ENCODE data around the gene C9orf85.

Gene C9orf85

DNA sequence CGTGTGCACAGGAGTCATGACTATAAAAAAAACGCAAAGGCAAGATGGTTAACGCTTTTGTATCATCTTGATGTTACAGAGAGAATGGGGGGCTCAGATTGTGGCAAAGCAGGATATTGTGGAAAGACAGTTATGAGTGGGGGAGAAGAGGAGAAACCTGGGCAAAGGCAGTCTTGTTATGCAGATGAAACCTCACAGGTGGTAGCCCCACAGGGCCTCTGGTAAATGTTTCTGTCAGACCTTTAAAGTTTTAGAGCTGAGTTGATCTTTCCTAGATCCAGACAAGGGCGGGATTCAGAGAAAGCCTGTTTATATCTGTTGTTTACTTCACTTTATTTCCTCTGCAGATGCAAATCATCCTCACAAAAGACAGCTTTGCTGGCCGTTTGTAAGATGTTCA, 55.2 kb downstream of the C9orf85 start:
- peak; percentile 48 for DNase-seq (ENCODE audit: low read depth, low spot score)
- Histone ChIP-seq H3K9ac (ENCODE audit: insufficient read length, low read depth) (no peak overlapping the region), H3K4me3 (ENCODE audit: insufficient read length, low read depth) (no peak overlapping the region)

DNA sequence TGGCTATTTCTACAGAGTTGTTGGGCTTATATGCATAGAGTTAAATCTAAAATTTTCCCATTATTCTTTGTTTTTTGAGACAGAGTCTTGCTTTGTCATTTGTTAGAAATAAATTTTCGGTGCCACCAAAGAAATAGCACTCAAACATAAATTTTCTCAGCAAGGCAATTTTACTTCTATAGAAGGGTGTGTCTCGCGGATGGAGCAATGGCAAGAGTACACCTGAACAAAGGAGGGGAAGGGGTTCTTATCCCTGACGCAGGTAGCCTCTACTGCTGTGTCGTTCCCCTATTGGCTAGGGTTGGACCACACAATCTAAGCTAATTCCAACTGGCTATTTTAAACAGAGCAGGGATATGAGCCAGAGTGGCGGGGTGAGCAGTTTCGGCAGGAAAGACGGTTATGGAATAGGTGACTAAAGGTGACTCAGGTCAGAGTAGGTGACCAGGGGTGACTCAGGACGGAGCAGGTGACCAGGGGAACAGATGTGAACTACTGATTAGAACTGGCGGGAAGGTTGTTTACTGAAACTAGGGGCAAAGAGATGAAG, 57.2 kb downstream of the C9orf85 start:
- Histone ChIP-seq H3K4me3 (ENCODE audit: insufficient read length, low read depth) (no peak overlapping the region), H3K27me3 (ENCODE audit: insufficient read depth, insufficient read length) (no peaks in the 10 kb centered on the region), H3K4me1 (ENCODE audit: insufficient read depth, insufficient read length) (no peaks in the 10 kb centered on the region), H3K9me3 (ENCODE audit: insufficient read depth, low read length) (peaks cover 23% of the 10 kb centered on the region), H3K36me3 (ENCODE audit: insufficient read depth, insufficient read length, low read length) (peaks cover 23% of the 10 kb centered on the region), H3K9ac (ENCODE audit: insufficient read length, low read depth) (no peak overlapping the region)
- DNase-seq (ENCODE audit: low read depth, low spot score): no peak
- TF ChIP-seq ZNF274 (IDR thresholded peaks at IDR 0.05; ENCODE audit: low read depth, low read length) (no peak), SUZ12 (IDR thresholded peaks at IDR 0.05; ENCODE audit: extremely low read depth, insufficient read depth, insufficient read length) (no peak), YY1 (IDR thresholded peaks at IDR 0.05; ENCODE audit: insufficient read depth, insufficient read length) (no peak)

More for the DNA sequence above, 55.2 kb downstream of the C9orf85 start:
- Histone ChIP-seq H3K27me3 (ENCODE audit: insufficient read depth, insufficient read length) (no peaks in the 10 kb centered on the region), H3K9me3 (ENCODE audit: insufficient read depth, low read length) (peaks cover 23% of the 10 kb centered on the region), H3K36me3 (ENCODE audit: insufficient read depth, insufficient read length, low read length) (peaks cover 10% of the 10 kb centered on the region), H3K4me1 (ENCODE audit: insufficient read depth, insufficient read length) (no peaks in the 10 kb centered on the region)
- no peak for TF ChIP-seq ZNF274 (IDR thresholded peaks at IDR 0.05; ENCODE audit: low read depth, low read length)
- no peak for TF ChIP-seq SUZ12 (IDR thresholded peaks at IDR 0.05; ENCODE audit: extremely low read depth, insufficient read depth, insufficient read length)
- TF ChIP-seq YY1 (IDR thresholded peaks at IDR 0.05; ENCODE audit: insufficient read depth, insufficient read length): no peak

DNA sequence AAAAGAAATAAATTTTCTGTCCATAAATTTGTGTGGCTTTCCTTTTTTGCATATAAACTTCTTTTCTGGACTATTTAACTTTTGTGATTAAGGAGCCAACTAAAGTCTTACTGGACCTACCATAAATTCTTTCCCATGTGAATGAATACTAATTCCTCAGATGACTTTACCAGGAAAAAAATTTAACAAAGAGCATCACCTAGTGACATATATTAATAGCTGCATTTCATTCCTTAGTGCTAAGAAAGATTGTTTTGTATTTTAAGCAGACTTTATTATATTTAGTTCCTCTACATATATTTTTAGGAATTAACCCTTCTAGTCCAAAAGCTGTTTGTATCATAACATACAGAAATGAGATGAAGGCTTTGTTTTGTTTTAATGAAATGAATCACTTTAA, 64.4 kb downstream of the C9orf85 start:
- H3K9ac ChIP-seq (ENCODE audit: insufficient read length, low read depth): no peak overlapping the region
- peaks cover 18% of the 10 kb centered on the region for H3K36me3 ChIP-seq (ENCODE audit: insufficient read depth, insufficient read length, low read length)
- H3K4me3 ChIP-seq (ENCODE audit: insufficient read length, low read depth): no peak overlapping the region
- no peak for DNase-seq (ENCODE audit: low read depth, low spot score)
- TF ChIP-seq ZNF274 (IDR thresholded peaks at IDR 0.05; ENCODE audit: low read depth, low read length) (no peak), SUZ12 (IDR thresholded peaks at IDR 0.05; ENCODE audit: extremely low read depth, insufficient read depth, insufficient read length) (no peak), YY1 (IDR thresholded peaks at IDR 0.05; ENCODE audit: insufficient read depth, insufficient read length) (no peak)
- no peaks in the 10 kb centered on the region; the same call in 1 of the 2 replicates for H3K9me3 ChIP-seq (ENCODE audit: insufficient read depth, low read length)
- H3K27me3 ChIP-seq (ENCODE audit: insufficient read depth, insufficient read length): no peaks in the 10 kb centered on the region
- H3K4me1 ChIP-seq (ENCODE audit: insufficient read depth, insufficient read length): no peaks in the 10 kb centered on the region

DNA sequence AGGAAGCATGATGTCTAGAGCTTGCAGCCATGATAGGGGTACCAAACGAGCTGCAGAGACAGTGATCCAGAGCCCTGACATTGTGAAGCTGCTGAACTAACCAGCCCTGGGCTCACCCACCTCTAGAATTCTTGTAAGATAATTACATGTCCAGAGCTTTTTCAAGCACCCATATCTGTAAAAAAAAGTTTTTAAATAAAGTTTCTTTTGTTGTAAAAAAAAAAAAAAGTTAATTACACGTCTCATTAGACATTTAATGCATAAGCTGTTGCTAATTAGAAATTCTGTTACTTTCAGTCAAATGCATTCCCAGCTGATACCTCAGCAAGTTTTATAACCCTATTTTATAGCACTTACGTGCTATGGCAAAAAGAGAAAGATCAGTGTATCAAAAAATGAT, 65.6 kb downstream of the C9orf85 start:
- Histone ChIP-seq H3K4me3 (ENCODE audit: insufficient read length, low read depth) (no peak overlapping the region), H3K9ac (ENCODE audit: insufficient read length, low read depth) (no peak overlapping the region), H3K9me3 (ENCODE audit: insufficient read depth, low read length) (no peaks in the 10 kb centered on the region), H3K27me3 (ENCODE audit: insufficient read depth, insufficient read length) (no peaks in the 10 kb centered on the region), H3K4me1 (ENCODE audit: insufficient read depth, insufficient read length) (no peaks in the 10 kb centered on the region), H3K36me3 (ENCODE audit: insufficient read depth, insufficient read length, low read length) (peaks cover 13% of the 10 kb centered on the region)
- TF ChIP-seq ZNF274 (IDR thresholded peaks at IDR 0.05; ENCODE audit: low read depth, low read length): no peak
- TF ChIP-seq YY1 (IDR thresholded peaks at IDR 0.05; ENCODE audit: insufficient read depth, insufficient read length): no peak
- no peak for TF ChIP-seq SUZ12 (IDR thresholded peaks at IDR 0.05; ENCODE audit: extremely low read depth, insufficient read depth, insufficient read length)
- no peak for DNase-seq (ENCODE audit: low read depth, low spot score)

DNA sequence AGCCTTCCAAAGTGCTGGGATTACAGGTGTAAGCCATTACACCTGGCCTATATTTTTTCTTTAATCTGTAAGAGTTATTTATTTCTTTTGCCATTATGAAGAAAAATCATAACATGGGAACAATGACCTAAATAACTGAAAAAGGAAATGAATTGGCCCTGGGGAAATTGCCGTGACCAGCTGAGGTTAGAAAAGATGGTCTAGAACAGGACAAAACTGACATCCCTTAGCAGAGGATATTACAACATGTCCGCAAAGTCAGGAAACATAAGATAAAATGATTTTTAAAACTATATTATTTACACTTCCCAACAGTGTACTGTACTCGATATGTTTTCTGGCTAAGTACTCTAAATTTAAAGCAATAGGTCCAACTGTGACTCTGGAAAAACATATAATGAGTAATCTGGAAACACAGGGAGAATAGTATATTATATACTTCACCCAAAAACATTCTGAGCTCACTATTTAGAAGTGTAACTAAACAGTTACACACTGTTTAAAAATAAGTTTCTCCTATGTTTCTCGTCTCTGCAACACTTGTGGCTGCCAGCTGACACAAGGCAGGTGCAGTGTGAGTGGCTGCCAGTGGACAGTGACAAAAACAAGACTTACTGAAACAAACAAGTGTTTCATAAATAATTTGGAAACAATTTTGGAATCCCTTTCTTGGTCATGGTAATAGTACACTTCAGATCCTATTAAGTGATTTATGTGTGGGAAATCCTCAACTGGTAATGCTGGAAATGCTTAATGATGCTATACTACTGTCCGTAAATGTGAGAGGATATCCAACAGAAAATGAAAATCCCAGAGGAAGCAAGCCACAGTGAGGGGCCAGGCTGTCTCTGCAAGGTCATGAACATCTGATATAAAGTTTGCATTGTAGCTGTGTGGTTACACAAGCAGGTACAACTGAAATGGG, 69.1 kb downstream of the C9orf85 start:
- TF ChIP-seq YY1 (IDR thresholded peaks at IDR 0.05; ENCODE audit: insufficient read depth, insufficient read length): no peak
- no peak for TF ChIP-seq SUZ12 (IDR thresholded peaks at IDR 0.05; ENCODE audit: extremely low read depth, insufficient read depth, insufficient read length)
- TF ChIP-seq ZNF274 (IDR thresholded peaks at IDR 0.05; ENCODE audit: low read depth, low read length): no peak
- Histone ChIP-seq H3K4me1 (ENCODE audit: insufficient read depth, insufficient read length) (peaks cover 2% of the 10 kb centered on the region), H3K36me3 (ENCODE audit: insufficient read depth, insufficient read length, low read length) (peaks cover 1% of the 10 kb centered on the region), H3K9ac (ENCODE audit: insufficient read length, low read depth) (no peak overlapping the region), H3K27me3 (ENCODE audit: insufficient read depth, insufficient read length) (no peaks in the 10 kb centered on the region), H3K9me3 (ENCODE audit: insufficient read depth, low read length) (no peaks in the 10 kb centered on the region), H3K4me3 (ENCODE audit: insufficient read length, low read depth) (no peak overlapping the region)
- DNase-seq (ENCODE audit: low read depth, low spot score): no peak

DNA sequence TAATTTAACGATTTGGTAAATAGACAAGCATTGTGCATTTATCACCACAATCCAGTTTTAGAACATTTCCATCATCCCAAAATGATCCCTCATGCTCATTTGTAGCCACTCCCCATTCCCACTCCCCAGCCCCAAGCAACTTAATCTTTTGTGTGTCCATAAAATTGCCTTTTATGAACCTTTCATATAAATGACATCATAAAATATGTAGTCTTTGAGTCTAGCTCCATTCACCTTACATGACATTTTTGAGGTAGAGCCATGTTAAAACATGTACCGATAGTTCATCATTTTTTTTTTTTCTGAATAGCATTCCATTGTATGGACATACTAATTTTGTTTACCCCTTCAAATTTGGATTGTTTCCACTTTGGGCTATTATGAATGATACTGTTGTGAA, 70.5 kb downstream of the C9orf85 start:
- Histone ChIP-seq H3K4me3 (ENCODE audit: insufficient read length, low read depth) (no peak overlapping the region), H3K9me3 (ENCODE audit: insufficient read depth, low read length) (no peaks in the 10 kb centered on the region), H3K27me3 (ENCODE audit: insufficient read depth, insufficient read length) (no peaks in the 10 kb centered on the region), H3K36me3 (ENCODE audit: insufficient read depth, insufficient read length, low read length) (no peaks in the 10 kb centered on the region), H3K9ac (ENCODE audit: insufficient read length, low read depth) (no peak overlapping the region), H3K4me1 (ENCODE audit: insufficient read depth, insufficient read length) (peaks cover 2% of the 10 kb centered on the region)
- no peak for TF ChIP-seq ZNF274 (IDR thresholded peaks at IDR 0.05; ENCODE audit: low read depth, low read length)
- TF ChIP-seq YY1 (IDR thresholded peaks at IDR 0.05; ENCODE audit: insufficient read depth, insufficient read length): no peak
- no peak for TF ChIP-seq SUZ12 (IDR thresholded peaks at IDR 0.05; ENCODE audit: extremely low read depth, insufficient read depth, insufficient read length)
- no peak for DNase-seq (ENCODE audit: low read depth, low spot score)

DNA sequence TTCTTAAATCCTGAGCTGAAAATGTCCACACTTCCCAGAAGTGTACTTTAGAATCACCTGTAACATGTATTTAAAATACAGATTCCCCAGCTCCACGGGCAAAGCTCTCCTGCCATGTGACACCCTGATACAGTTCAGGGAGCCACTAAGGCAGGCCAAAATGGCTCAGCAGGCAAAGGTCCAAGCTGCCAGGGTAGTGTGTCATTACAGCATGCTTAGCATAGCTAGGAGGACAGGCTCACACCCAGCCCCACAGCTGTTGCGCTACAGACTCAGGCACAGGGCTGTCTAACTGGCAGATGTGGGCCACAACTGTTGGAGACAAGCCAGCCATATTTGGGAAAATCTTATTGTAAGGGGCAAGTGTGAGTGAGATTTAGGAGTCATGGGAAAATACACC, 73.0 kb downstream of the C9orf85 start:
- no peak overlapping the region for H3K9ac ChIP-seq (ENCODE audit: insufficient read length, low read depth)
- H3K4me3 ChIP-seq (ENCODE audit: insufficient read length, low read depth): no peak overlapping the region
- TF ChIP-seq YY1 (IDR thresholded peaks at IDR 0.05; ENCODE audit: insufficient read depth, insufficient read length) (no peak), ZNF274 (IDR thresholded peaks at IDR 0.05; ENCODE audit: low read depth, low read length) (no peak), SUZ12 (IDR thresholded peaks at IDR 0.05; ENCODE audit: extremely low read depth, insufficient read depth, insufficient read length) (no peak)
- no peaks in the 10 kb centered on the region for H3K9me3 ChIP-seq (ENCODE audit: insufficient read depth, low read length)
- DNase-seq (ENCODE audit: low read depth, low spot score): no peak
- no peaks in the 10 kb centered on the region for H3K36me3 ChIP-seq (ENCODE audit: insufficient read depth, insufficient read length, low read length)
- peaks cover 2% of the 10 kb centered on the region for H3K4me1 ChIP-seq (ENCODE audit: insufficient read depth, insufficient read length)
- H3K27me3 ChIP-seq (ENCODE audit: insufficient read depth, insufficient read length): no peaks in the 10 kb centered on the region
